NCI-H2196 treated with DMSO at 0.1 percent for 48 hours (cell line): ENCODE data around the gene THOP1.

Experiments
- DNase-seq: peaks from one replicate; lab custom pipeline; 2025; ENCODE audit not compliant: unreplicated experiment; lab: John Stamatoyannopoulos, UW

The THOP1 gene

DNA sequence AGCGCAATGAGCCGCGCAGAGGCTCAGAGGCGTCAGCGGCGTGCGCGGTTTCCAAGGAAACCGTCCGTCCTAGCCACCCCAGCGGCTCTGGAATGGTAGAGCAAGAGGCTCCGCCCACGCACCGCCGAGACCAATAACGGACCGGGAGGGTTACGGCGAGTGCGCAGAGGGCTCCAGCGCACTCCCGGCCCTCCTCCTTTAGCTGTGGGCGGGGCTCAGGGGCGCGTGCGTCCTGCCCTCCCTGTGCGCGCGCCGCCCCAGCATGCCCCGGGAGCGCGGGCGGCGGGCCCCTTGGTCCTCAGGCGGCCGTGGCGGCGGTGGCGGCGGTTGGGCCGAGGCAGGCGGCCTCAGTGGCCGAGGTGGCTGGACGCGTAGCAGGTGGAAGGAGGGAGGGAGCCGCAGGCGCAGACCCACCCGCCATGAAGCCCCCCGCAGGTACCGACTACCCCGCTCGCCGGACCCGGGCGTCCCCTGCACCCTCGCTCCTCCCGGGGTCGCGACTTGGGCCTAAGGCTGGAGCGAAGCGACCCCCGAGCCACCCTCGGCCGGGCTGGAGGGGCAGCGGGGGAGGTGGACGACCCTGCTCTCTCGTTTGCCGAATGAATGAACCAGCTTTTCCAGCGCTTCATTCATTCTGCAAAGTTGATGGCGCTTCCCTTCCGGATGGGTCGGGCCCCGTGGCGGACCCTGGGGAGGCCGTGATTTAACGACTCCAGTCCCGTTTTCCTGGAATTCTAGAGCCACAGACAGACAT, at the start of gene THOP1:
Gene THOP1, plus strand, starts transcription at position 260 of the 754 bp plus-strand sequence. Its CDS starts 160 bp downstream, at position 420.
- peak; percentile 97 for DNase-seq

DNA sequence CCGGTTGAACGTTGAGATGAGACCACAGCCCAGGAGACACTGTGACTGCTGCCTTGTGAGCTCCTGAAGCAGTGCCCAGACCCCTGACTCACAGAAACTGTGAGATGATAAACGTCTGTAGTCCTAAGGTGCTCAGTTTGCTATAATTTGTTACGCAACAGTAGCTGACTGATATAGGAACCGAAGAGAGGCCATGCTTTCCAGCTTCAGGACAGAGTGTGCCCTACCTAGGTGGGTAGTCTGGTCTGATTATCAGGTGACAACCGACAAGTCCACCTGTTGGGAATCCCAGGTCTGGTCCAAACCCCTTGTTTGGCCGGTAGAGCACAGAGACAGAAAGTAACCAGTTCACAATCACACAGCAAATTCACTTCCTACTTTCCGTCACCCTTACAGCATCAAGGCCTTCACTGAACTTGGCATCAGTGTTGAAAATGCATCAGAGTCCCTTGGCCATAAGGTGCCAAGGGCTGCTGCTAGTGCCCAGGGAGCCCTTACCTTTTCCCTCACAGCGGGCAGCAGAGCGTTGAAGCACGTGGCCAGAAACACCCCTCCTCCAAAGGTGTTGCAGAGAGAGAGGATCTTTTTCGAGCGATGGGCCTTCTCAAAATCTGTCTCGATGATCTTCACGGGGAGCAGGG, 48.6 kb upstream of the THOP1 start:
- no peak for DNase-seq

DNA sequence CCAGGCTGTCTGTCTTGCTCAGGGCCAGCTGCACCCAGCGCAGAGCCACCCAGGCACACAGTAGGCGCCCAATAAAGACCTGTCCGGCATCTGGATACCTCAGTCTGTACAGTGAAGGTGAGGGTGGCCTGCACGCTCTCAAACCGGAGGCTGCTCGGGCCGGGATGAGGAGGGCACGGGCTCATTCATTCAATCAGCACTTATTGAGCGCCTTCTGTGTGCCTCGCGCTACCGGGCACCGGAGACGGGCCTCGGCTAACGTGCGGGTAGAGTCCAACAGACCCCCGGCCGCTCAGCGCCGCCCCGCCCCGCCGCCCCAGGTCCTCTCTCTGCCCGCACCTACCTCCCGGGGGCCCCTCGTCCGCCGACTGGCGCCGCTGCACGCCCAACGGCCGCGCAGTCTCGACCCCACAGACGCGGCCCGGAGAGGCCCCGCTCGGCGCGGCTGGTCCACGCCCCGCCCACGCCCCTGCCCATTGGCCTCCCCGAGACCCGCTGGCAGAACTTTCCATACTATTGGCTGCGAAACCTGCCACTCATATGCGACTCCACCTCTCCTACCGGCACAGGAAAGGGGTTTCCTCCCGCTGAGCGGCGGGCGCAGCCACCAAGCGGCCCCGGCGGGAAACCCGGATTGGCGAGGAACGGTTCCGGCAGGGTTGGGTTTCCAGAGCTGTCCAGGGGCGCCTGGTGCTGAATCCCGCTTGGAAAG, 45.5 kb upstream of the THOP1 start, which contains the start of gene SLC39A3:
Gene SLC39A3, minus strand, starts transcription at position 416 of the 712 bp plus-strand sequence. CDS start 2,760 bp downstream, outside the sequence.
- peak; percentile 87 for DNase-seq

DNA sequence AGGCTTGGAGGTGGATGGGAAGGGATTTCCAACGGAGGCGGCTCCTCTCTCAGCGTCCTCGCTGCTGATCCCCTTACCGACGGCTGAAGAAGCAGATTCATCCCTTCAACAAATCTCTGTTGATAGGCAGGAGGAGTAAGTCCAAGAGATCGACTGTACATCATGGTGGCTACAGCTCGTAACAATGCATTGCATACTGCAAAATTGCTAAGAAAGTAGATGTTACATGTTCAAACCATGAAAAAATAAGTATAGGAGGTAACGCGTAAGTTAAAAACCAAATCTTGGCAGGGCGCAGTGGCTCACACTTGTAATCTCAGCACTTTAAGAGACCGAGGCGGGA, 45.0 kb upstream of the THOP1 start:
- DNase-seq: no peak

DNA sequence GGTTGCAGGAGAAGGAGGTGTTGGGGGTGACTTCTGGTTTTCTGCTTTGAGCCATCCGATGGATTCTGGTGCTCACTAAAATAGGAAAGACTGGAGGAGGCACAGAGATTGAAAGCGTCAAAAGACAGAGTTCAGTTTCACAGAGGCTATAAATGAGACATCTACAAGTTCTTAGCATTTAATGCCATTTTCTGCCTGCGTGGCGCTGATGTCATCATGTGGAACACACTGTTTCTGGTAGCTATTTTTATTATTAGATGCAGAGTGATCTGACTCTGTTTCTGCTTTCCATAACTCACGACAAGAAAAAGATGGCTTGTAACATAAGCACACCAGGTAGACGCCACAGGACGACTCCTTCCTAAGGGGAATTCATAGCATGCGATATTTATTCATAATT, 42.2 kb upstream of the THOP1 start:
- no peak for DNase-seq

DNA sequence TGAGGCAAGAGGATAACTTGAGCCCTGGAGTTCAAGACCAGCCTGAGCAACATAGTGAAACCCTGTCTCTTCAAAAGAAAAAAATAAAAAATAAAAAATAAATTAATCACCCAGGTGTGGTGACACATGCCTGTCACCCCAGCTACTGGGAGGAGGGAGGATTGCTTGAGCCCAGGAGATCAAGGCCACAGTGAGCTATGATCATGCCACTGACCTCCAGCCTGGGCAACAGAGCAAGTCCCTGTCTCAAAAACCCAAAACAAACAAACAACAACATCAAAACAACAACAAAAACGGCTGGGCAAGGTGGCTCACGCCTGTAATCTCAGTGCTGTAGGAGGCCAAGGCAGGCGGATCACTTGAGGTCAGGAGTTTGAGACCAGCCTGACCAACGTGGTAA, 41.2 kb upstream of the THOP1 start:
- no peak for DNase-seq

DNA sequence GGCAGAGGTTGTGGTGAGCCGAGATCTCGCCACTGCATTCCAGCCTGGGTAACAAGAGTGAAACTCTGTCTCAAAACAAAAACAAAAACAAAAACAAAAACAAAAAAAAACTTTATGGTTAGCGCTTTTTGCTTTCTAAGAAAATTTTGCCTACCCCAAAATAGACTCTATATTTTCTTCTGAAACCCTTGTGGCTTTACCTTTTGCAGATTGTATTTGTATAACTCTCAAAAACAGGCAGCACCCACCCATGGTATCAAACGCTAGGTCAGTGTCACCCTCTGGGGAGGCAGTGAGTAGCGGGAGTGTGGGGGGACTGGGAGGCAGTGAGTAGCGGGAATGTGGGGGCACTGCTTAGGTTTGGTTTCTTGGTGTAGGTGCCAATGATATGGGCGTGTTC, 38.0 kb upstream of the THOP1 start:
- no peak for DNase-seq

DNA sequence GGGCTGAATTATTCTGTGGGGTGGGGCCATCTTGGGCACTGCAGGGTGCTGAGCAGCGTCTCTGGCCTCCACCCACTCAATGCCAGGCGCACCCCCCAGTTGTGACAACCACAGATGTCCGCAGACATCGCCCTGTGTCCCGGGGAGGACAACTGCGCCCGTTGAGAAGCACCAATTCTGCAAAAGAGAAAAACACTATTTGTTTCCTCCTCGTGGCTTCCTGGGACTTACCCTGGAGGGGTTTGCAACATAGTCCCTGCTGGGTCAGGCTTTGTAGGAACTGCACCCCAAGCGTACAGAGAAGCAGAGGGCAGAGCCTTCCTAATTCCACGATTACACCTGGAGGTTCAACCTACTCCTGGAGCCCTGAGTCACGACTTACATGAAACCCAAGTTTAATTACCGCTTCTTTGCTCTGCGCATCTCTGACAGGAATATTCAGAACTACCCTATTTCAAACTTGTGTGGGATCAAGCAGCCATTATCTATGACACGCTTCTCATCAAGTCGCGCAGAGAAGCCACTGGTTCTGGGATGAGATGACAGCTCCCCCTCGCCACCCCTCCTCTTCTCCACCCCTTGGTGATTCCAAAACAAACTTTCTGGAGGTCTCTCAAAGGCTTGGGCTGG, 34.4 kb upstream of the THOP1 start:
- no peak for DNase-seq

DNA sequence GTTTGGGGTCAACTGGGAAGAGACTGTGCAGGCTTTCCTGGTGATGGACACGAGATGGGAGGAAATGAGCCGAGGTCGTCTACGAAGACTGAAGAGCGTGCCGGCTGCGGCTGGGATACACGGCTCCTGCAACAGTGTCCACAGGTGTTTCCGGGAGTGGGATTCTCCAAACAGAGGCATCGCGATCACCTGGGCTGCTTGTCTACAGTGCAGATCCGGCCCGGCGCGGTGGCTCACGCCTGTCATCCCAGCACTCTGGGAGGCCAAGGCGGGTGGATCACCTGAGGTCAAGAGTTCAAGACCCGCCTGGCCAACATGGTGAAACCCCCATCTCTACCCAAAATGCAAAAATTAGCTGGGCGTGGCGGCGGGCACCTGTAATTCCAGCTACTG, 33.9 kb upstream of the THOP1 start:
- no peak for DNase-seq

DNA sequence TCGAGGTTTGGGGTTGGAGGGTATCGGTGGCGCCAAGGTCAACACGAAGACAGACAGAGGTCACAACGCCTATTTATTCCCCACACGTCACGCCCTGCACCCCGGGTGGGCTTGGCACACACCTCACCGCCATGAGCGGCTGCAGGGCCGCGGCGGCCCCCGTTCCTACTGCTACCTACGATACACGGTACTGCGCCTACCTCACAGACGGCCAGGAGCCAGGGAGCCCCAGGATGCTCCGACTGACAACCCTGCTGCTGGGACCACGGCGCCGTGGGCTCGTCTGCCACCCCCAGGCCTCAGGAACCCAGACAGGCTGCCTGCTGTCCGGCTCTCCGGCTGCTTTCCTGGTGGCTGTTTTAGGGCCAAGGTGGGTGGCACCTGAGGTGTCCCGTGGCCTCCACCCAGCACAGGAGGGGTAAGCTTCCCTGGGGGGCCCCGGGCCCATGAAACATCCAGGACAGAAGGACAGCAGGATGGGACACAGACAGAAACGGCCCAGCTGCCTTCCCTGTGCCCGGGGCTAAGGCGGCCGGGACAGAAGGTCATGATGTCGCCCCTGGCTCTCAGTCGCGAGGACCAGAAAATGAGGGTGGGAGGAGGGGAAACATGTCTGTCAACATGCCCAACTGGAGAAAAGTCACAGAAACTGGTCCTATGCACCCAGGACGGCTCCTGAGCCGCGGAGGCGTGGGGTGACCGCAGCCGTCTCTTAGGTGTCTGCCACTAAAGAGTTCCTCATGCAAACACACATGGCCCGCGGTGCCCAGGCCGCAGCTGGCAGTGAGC, 30.4 kb upstream of the THOP1 start:
- DNase-seq: no peak

DNA sequence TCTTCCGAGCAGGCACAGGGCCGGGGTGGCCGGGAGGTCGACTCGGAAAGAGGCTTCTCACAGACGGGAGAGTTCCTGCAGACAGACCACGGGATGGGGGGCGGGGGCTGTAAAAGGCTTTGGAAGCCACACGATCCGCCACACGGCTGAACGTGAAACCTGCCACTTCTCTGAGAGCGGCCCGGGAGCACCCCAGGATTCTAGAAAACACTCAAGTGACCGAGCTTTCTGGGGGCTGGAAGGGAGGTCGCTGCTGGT, 29.9 kb upstream of the THOP1 start:
- no peak for DNase-seq

DNA sequence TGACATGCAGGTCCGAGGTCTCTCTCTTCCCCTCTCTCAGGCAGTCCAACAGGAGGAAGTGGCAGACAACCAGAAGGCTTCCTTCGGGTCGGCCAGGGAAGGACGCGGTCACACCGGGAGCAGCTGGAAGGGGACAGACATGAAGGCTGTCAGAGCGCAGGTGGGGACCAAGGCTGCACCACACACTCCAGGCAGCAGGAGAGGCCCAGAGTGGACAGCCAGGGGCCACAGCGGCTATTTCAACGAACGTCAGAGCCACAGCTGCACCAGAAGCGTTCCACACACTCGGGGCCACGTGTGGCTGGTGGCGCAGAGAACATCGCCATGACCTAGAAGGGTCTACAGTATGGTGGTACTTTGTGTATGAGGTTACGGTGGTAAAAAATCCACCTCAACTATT, 29.5 kb upstream of the THOP1 start:
- no peak for DNase-seq

DNA sequence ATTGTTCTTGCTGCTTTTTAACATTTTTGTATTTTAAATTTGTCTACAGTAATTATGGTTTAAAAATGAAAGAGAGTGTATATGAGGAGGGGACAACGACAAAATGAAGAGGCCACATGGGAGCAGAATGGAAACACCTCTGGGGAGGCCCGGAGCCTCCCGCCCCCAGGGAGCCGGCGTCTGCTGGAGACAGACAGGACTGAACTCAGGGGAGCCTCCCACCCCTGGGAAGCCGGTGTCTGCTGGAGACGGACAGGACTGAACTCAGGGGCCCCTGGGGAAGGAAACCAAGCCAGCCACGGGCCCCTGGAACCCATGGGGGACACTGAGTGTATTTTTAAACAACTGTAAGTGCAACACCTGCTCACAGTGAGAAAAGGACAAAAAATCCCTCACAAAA, 28.8 kb upstream of the THOP1 start:
- DNase-seq: no peak

DNA sequence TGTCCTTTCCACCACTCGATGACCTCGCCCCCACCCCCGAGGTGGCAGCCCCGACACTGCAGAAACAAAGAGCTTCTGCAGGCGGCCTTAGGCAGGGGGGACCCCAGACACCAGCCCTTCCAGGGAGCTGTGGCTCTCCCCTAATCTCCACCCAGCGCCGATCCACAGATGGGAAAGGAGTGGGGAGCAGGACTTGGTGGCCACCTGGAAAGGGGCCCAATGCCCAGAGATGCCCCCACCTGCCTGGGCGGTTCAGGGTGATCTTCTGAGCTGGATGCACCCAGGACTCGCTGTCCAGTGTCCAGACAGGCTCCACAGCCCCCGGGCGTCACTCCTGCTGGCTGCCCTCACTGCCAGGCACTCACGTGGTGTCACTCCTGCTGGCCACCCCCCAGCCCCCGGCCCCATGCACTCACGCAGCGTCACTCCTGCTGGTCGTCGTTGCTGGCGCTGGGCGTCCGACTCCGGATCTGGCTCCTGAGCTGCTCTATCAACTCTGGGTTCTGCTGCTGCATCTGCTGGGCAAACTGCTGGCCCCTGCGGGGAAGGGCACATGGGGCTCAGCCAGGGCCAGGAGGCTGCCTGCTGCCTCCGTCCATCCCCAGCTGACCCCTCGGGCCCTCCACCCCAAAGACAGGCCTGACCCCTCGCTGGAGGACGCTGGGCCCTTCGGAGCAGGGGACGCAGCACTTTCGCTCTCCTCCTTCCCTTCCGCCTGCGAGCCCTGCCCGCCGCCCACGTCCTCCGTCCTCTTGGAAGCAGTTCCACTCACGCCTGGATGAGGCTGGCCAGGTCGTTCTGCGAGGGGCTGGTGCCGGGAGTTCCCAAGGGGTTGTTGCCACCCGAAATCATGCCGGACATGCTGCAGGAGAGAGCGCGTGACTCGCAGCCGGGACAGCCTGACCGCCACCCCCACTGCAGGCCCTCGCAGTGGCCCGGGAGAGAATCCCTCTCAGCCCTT, 28.1 kb upstream of the THOP1 start:
- DNase-seq: no peak

DNA sequence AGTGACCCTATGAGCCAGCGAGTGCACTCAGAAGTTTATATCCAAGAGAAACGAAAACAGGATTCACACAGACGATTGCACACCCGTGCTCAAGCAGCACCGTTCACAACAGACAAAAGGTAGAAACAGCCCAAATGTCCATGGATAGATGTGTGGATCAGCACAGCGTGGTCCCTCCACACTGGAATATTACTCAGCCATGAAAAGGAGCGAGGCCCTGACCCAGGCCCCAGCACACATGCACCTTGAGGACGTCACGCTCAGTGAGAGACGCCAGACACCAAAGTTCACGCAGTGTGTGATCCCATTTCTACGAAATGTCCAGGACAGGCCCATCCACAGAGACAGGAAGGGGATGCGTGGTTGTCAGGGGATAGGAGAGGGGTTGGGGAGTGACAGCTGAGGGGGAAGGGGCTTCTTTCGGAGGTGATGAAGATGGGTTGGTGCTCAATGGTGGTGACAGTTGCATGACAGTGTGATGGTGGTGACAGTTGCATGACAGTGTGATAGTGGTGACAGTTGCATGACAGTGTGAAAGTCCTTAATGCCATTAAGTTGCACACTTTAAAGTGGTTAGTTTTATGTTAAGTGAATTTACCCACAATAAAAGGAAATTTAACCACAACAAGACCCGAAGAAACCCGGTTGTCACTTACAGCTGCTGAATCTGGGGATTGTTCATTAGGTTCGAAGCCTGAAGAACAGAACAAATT, 26.5 kb upstream of the THOP1 start:
- no peak for DNase-seq

DNA sequence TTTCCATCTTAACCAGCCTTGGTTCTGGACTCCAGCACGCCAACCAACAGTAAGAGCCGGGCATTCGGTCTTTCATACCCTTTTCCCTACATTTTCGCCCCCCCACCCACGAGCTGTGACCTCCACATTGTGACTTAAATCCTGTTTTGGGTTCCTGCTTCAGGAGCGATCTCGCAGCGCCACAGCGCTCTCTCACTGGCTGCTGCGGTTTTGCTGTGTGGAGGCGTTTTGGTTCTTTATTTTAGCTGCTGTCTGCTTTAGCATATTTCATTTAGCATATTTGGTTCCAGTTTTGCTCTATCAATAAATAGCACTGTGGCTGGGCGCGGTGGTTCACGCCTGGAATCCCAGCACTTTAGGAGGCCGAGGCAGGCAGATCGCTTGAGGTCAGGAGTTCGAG, 25.9 kb upstream of the THOP1 start:
- DNase-seq: no peak

DNA sequence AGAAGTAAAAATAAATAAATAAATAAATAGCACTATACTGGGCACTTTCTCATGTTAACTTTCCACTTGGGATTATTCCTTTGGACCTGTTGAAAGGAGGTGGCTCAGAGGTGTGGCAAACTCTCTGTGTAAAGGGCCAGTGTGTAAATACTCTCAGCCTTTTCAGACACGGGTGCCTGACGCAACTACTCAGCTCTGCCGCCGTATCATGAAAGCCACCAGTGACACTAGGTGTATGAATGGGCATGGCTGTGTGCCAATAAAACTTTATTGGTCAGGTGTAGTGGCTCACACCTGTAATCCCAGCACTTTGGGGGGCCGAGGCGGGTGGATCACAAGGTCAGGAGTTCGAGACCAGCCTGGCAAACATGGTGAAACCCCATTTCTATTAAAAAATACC, 25.3 kb upstream of the THOP1 start:
- DNase-seq: no peak

DNA sequence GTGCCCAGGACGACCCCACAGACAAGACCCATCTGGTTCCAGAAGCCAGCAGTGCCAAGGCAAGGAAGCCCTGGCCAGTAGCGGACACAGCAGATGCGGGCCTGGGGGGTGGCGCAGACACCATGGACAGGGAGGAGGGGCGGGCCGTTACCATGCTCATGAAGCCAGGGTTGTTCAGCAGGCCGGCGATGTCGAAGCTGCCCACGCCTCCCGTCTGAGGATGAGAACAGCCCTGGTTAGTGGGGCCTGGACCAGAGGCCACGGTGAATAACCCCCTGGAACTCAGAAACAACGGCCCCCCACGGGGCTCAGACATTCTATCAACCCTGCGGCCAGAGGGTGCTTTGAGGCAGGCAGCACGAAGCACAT, 24.0 kb upstream of the THOP1 start:
- no peak for DNase-seq
